ENCODE results near the gene CHCT1.
"Not testable (repeated sequence)": the region's sequence is repeated elsewhere in the genome, so short reads cannot be mapped to it uniquely, and the experiment has no call there.

Gene CHCT1

GRCh38 chr17:60422162-60422665, at the start of gene CHCT1:
Gene CHCT1 (plus strand): TSS chr17:60422489. CDS start chr17:60422593, 104 bp downstream.
- peak; percentile 6 to 49 for DNase-seq

GRCh38 chr17:60372790-60373483, 49.4 kb upstream of the CHCT1 start:
- DNase-seq, result no peak

- not testable (repeated sequence) for DNase-seq
These were observed 44.1 kb upstream of the CHCT1 start for GRCh38 chr17:60378187-60378586.

GRCh38 chr17:60379461-60379860, 42.8 kb upstream of the CHCT1 start:
- not testable (repeated sequence) for DNase-seq

GRCh38 chr17:60381958-60382357, 40.3 kb upstream of the CHCT1 start:
- no peak for DNase-seq

GRCh38 chr17:60383379-60383778, 38.9 kb upstream of the CHCT1 start:
- DNase-seq, result no peak

GRCh38 chr17:60384921-60385320, 37.4 kb upstream of the CHCT1 start:
- DNase-seq, result not testable (repeated sequence)

- no peak for DNase-seq
These were observed 35.9 kb upstream of the CHCT1 start for GRCh38 chr17:60386147-60387058.

- DNase-seq, result no peak
These were observed 34.6 kb upstream of the CHCT1 start for GRCh38 chr17:60387666-60388065.

GRCh38 chr17:60388742-60389141, 33.5 kb upstream of the CHCT1 start:
- no peak for DNase-seq

GRCh38 chr17:60390186-60390585, 32.1 kb upstream of the CHCT1 start:
- DNase-seq, result peak in 1 of 2 experiments; percentile 14

- peak; percentile 60 to 71 for DNase-seq
These were observed 31.3 kb upstream of the CHCT1 start for GRCh38 chr17:60390925-60391470.

GRCh38 chr17:60391471-60392041, 30.7 kb upstream of the CHCT1 start:
- peak; percentile 88 to 90 for DNase-seq

GRCh38 chr17:60392042-60392844, 30.0 kb upstream of the CHCT1 start, which contains the start of gene USP32:
Gene USP32 (minus strand): TSS chr17:60392133. CDS start chr17:60391939, 194 bp downstream.
- peak; percentile 98 for DNase-seq

- DNase-seq, result peak; percentile 43 to 68
These were observed 29.2 kb upstream of the CHCT1 start for GRCh38 chr17:60392845-60393702.

- DNase-seq, result peak in 1 of 2 experiments; percentile 24
These were observed 28.2 kb upstream of the CHCT1 start for GRCh38 chr17:60393840-60394723.

GRCh38 chr17:60395508-60396065, 26.7 kb upstream of the CHCT1 start:
- DNase-seq, result no peak

- DNase-seq, result no peak
These were observed 25.9 kb upstream of the CHCT1 start for GRCh38 chr17:60396412-60396811.

- DNase-seq, result no peak
These were observed 23.9 kb upstream of the CHCT1 start for GRCh38 chr17:60398227-60398959.
